SK-N-SH (cell line): ENCODE results near the gene GCH1. TPM values are rescaled to one million over a fixed set of nuclear protein-coding genes. Genes with fewer than 3 reads are reported as not detected.

Experiments used
- CTCF ChIA-PET: fragments of 300-600, 350-600 bp; formaldehyde crosslinking; extraction: SDS; loops from one replicate; lab custom pipeline; 2021; lab: Yijun Ruan, JAX
- POLR2A ChIA-PET: fragments of 350-600 bp; sonication (Branson Sonifier 250); formaldehyde crosslinking; extraction: SDS; loops from one replicate; lab custom pipeline; 2020; ENCODE audit warnings: antibody characterized with exemption, inconsistent platforms; lab: Yijun Ruan, JAX
- DNase-seq: peaks from one replicate; pipeline ENCODE4 v3.0.0; 2012
- H2AFZ ChIP-seq: fragments of 200-600 bp; sonication (generic); 2 replicates; pipeline ENCODE4 v1.8.1; 2016; ENCODE audit warnings: antibody characterized with exemption, mild to moderate bottlenecking, low read depth
- H3F3A ChIP-seq: fragments of 200-600 bp; sonication (generic); replicated peaks from 2 replicates; pipeline ENCODE3; 2016; ENCODE audit warnings: antibody characterized with exemption, mild to moderate bottlenecking; ENCODE audit not compliant: insufficient read depth
- H3K27ac ChIP-seq, 2 experiments: fragments of 200-500 bp in 1 of 2; fragments of 200-600 bp in 1 of 2; sonication (Bioruptor generic) in 1 of 2; sonication (generic), shearing (Covaris generic) in 1 of 2; 2 replicates each; pipeline versions ENCODE4 v1.5.1 to v1.6.1; 2014 to 2016; ENCODE audit warnings: low read depth in 2 of 2, inconsistent platforms in 1 of 2, low read length in 1 of 2, mild to moderate bottlenecking in 1 of 2, mixed read lengths in 1 of 2
- H3K27me3 ChIP-seq: fragments of 200-600 bp; sonication (generic), shearing (Covaris generic); 2 replicates; pipeline ENCODE4 v1.6.1; 2016; ENCODE audit warnings: mixed run types; ENCODE audit not compliant: insufficient read depth
- H3K36me3 ChIP-seq, 2 experiments: fragments of 200-500 bp in 1 of 2; fragments of 200-600 bp in 1 of 2; sonication (Bioruptor generic) in 1 of 2; sonication (generic) in 1 of 2; replicated peaks in 1 of 2; 2 replicates each; pipeline versions ENCODE3 to v1.5.1; 2014 to 2016; ENCODE audit warnings: low read length in 1 of 2, mild to moderate bottlenecking in 1 of 2; ENCODE audit not compliant: insufficient read depth in 2 of 2, control insufficient read depth in 1 of 2
- H3K4me1 ChIP-seq, 2 experiments: fragments of 200-500 bp in 1 of 2; fragments of 200-600 bp in 1 of 2; sonication (Bioruptor generic) in 1 of 2; sonication (generic), shearing (Covaris generic) in 1 of 2; 2 replicates each; pipeline versions ENCODE4 v1.5.1 to v1.6.1; 2014 to 2016; ENCODE audit warnings: low read depth in 1 of 2, low read length in 1 of 2, mixed run types in 1 of 2; ENCODE audit not compliant: insufficient read depth in 2 of 2, control insufficient read depth in 1 of 2
- H3K4me2 ChIP-seq: fragments of 200-600 bp; sonication (generic), shearing (Covaris generic); 2 replicates; pipeline ENCODE4 v1.6.1; 2017; ENCODE audit warnings: mixed run types
- H3K4me3 ChIP-seq, 2 experiments: fragments of 200-500 bp in 1 of 2; fragments of 200-600 bp in 1 of 2; sonication (Bioruptor generic) in 1 of 2; sonication (generic), shearing (Covaris generic) in 1 of 2; 2 replicates each; pipeline versions ENCODE4 v1.5.1 to v1.8.1; 2014 to 2016; ENCODE audit warnings: low read depth in 2 of 2, inconsistent platforms in 1 of 2, low read length in 1 of 2, mild to moderate bottlenecking in 1 of 2, mixed read lengths in 1 of 2, moderate library complexity in 1 of 2
- H3K79me2 ChIP-seq: fragments of 200-600 bp; sonication (generic); 2 replicates; pipeline ENCODE4 v1.8.1; 2017; ENCODE audit warnings: mild to moderate bottlenecking; ENCODE audit not compliant: insufficient read depth
- H3K9ac ChIP-seq: fragments of 200-600 bp; sonication (generic); 2 replicates; pipeline ENCODE4 v1.6.1; 2017; ENCODE audit warnings: mixed run types
- H3K9me2 ChIP-seq: fragments of 200-600 bp; sonication (generic); 2 replicates; pipeline ENCODE4 v1.6.1; 2017; ENCODE audit warnings: mixed run types
- H3K9me3 ChIP-seq: fragments of 200-600 bp; sonication (generic); 2 replicates; pipeline ENCODE4 v1.6.1; 2017; ENCODE audit warnings: mixed run types, mild to moderate bottlenecking, moderate library complexity
- H4K20me1 ChIP-seq: fragments of 200-600 bp; sonication (generic); 2 replicates; pipeline ENCODE4 v1.6.1; 2017; ENCODE audit warnings: mild to moderate bottlenecking, mixed run types; ENCODE audit not compliant: insufficient read depth
- CTCF ChIP-seq: fragments of 200-600 bp; sonication (generic); IDR thresholded peaks from 2 replicates; pipeline ENCODE4 v1.6.1; 2017; ENCODE audit warnings: antibody characterized with exemption, mild to moderate bottlenecking, moderate library complexity
- EP300 ChIP-seq, 2 experiments: IDR thresholded peaks; 2 replicates each; pipeline versions ENCODE4 v1.4.0 to v1.6.1; 2012; ENCODE audit warnings: borderline replicate concordance in 1 of 2, low read depth in 1 of 2, low read length in 1 of 2
- FOSL2 ChIP-seq: IDR thresholded peaks from 2 replicates; pipeline ENCODE4 v1.4.0; 2012; ENCODE audit warnings: low read depth, mild to moderate bottlenecking, moderate library complexity, borderline replicate concordance
- FOXM1 ChIP-seq: IDR thresholded peaks from 2 replicates; pipeline ENCODE4 v1.4.0; 2012; ENCODE audit warnings: low read depth, mild to moderate bottlenecking
- IRF3 ChIP-seq: fragments of 150-350 bp; IDR thresholded peaks from 2 replicates; pipeline ENCODE4 v1.6.1; 2016; ENCODE audit warnings: mild to moderate bottlenecking, low read depth, low read length
- JUND ChIP-seq: IDR thresholded peaks from 2 replicates; pipeline ENCODE4 v1.4.0; 2012
- MEF2A ChIP-seq: IDR thresholded peaks from 2 replicates; pipeline ENCODE4 v1.4.0; 2012; ENCODE audit warnings: low read depth, borderline replicate concordance
- MXI1 ChIP-seq: IDR thresholded peaks from 2 replicates; pipeline ENCODE4 v1.6.1; 2012; ENCODE audit warnings: mild to moderate bottlenecking, low read depth, low read length, improper control_type of control experiment
- POLR2AphosphoS5 ChIP-seq: IDR thresholded peaks from 2 replicates; pipeline ENCODE4 v1.6.1; 2012; ENCODE audit warnings: low read depth, low read length
- SMC3 ChIP-seq: IDR thresholded peaks from 2 replicates; pipeline ENCODE4 v1.6.1; 2012; ENCODE audit warnings: low read depth, low read length, improper control_type of control experiment
- TAF1 ChIP-seq: IDR thresholded peaks from 2 replicates; pipeline ENCODE4 v1.6.1; 2012; ENCODE audit warnings: low read depth, mild to moderate bottlenecking, low read length, moderate library complexity, borderline replicate concordance
- TCF12 ChIP-seq: IDR thresholded peaks from 2 replicates; pipeline ENCODE4 v1.4.0; 2012
- USF2 ChIP-seq: fragments of 150-350 bp; IDR thresholded peaks from 2 replicates; pipeline ENCODE4 v1.6.1; 2017; ENCODE audit warnings: antibody characterized with exemption, low read length, low read depth, borderline replicate concordance
- YY1 ChIP-seq: IDR thresholded peaks from 2 replicates; pipeline ENCODE4 v1.4.0; 2012; ENCODE audit warnings: low read depth, mild to moderate bottlenecking
- ZBTB33 ChIP-seq: IDR thresholded peaks from 2 replicates; pipeline ENCODE4 v1.4.0; 2012; ENCODE audit warnings: low read depth, borderline replicate concordance
- WGBS: methylation state at CpG from one replicate; pipeline ENCODE4 v1.1.6; 2017; ENCODE audit warnings: low lambda C conversion rate; 5-methylcytosine and 5-hydroxymethylcytosine counted together
- polyA plus RNA-seq, 3 experiments: library from polyadenylated mRNA; depleted of rRNA; stranded (reverse); fragments of >200 nt; gene quantifications; 2 replicates each; pipeline ENCODE4 v1.2.3, GENCODE V29; 2012

Gene GCH1
- polyA plus RNA-seq, 1 of the 3 experiments (the other 2 are of a cell fraction): 2.2 TPM

- H3K27me3 ChIP-seq: no peaks in the 10 kb centered on the region
- no peaks in the 10 kb centered on the region for H4K20me1 ChIP-seq
- no peaks in the 10 kb centered on the region for H3K9me2 ChIP-seq
- peaks cover 2 to 12% of the 10 kb centered on the region in 2 experiments for H3K36me3 ChIP-seq
- peaks cover 0 to 3% of the 10 kb centered on the region in 2 experiments; a peak in 2 of 4 replicates for H3K4me1 ChIP-seq
- no peak overlapping the region for H3K4me3 ChIP-seq
- no peak overlapping the region for H3K4me2 ChIP-seq
- CTCF ChIA-PET: interaction anchor here (0.6 to 0.9 kb wide), 2 partner anchors 32 to 48 kb away, joined by 3 read pairs; no protein-coding TSS in a partner anchor
- no peak overlapping the region for H2AFZ ChIP-seq
- no peaks in the 10 kb centered on the region for H3K9me3 ChIP-seq
- 97% methylated on average over 1 of the region's 1 CpG for WGBS
- POLR2A ChIA-PET: no interaction called here
- H3K9ac ChIP-seq: no peak overlapping the region
- TF ChIP-seq YY1 (no peak), JUND (no peak), ZBTB33 (no peak), FOSL2 (no peak), TCF12 (no peak), CTCF (no peak), USF2 (no peak), MEF2A (no peak), IRF3 (no peak), POLR2AphosphoS5 (no peak), EP300 (IDR thresholded peaks at IDR 0.05; ENCODE audit: borderline replicate concordance in 1 of 2, low read depth in 1 of 2, low read length in 1 of 2) (no peak)
- no peak overlapping the region for H3K27ac ChIP-seq
- no peaks in the 10 kb centered on the region for H3F3A ChIP-seq
- H3K79me2 ChIP-seq: no peaks in the 10 kb centered on the region
- DNase-seq: no peak
These were observed 34.2 kb upstream of the GCH1 start for GRCh38 chr14:54936816-54937215.

- DNase-seq: no peak
- Histone ChIP-seq H4K20me1 (no peaks in the 10 kb centered on the region), H2AFZ (no peak overlapping the region), H3K9me3 (no peaks in the 10 kb centered on the region), H3F3A (no peaks in the 10 kb centered on the region), H3K79me2 (no peaks in the 10 kb centered on the region), H3K4me1 (peaks cover 0 to 10% of the 10 kb centered on the region in 2 experiments; a peak in 2 of 4 replicates), H3K4me3 (no peak overlapping the region), H3K9ac (no peak overlapping the region), H3K36me3 (peaks cover 2 to 12% of the 10 kb centered on the region in 2 experiments), H3K27ac (no peak overlapping the region), H3K9me2 (no peaks in the 10 kb centered on the region), H3K4me2 (no peak overlapping the region), H3K27me3 (no peaks in the 10 kb centered on the region)
- no peak for TF ChIP-seq MXI1
- no peak for TF ChIP-seq MEF2A
- TF ChIP-seq TAF1: no peak
- no peak for TF ChIP-seq FOXM1
- no peak for TF ChIP-seq JUND
- no peak for TF ChIP-seq SMC3
- TF ChIP-seq CTCF: no peak
- TF ChIP-seq POLR2AphosphoS5: no peak
- 94% methylated on average over 5 of the region's 5 CpGs for WGBS
- ChIA-PET POLR2A (no interaction called here), CTCF (interaction anchor here (0.6 to 0.9 kb wide), 2 partner anchors 31 to 47 kb away, joined by 3 read pairs; no protein-coding TSS in a partner anchor)
These were observed 33.3 kb upstream of the GCH1 start for GRCh38 chr14:54935958-54936357.
